Fibroblast of pulmonary artery (primary cell): Measurements from ENCODE around the gene PTP4A1.

Experiments
- DNase-seq: peaks from one replicate; pipeline ENCODE4 v3.0.0-alpha.2; 2010; ENCODE audit warnings: low read depth
- H3K4me3 ChIP-seq: replicated peaks from 2 replicates; pipeline ENCODE4 v1.5.1; 2011; ENCODE audit warnings: low read depth, mild to moderate bottlenecking, control low read depth, low read length, moderate library complexity
- CTCF ChIP-seq: IDR thresholded peaks from 2 replicates; pipeline ENCODE4 v1.5.1; 2011; ENCODE audit warnings: mild to moderate bottlenecking, control low read depth, low read length, inconsistent platforms; ENCODE audit errors: missing control alignments

The PTP4A1 gene

GRCh38 chr6:63543001-63543400 lies 29.3 kb upstream of the PTP4A1 start:
- no peak overlapping the region for H3K4me3 ChIP-seq
- TF ChIP-seq CTCF: no peak
- no peak for DNase-seq

GRCh38 chr6:63543982-63544381 lies 28.3 kb upstream of the PTP4A1 start:
- no peak for TF ChIP-seq CTCF
- no peak for DNase-seq
- no peak overlapping the region for H3K4me3 ChIP-seq

GRCh38 chr6:63546236-63546635 lies 26.0 kb upstream of the PTP4A1 start:
- DNase-seq: no peak
- no peak for TF ChIP-seq CTCF
- H3K4me3 ChIP-seq: no peak overlapping the region

- no peak for DNase-seq
- no peak overlapping the region for H3K4me3 ChIP-seq
- no peak for TF ChIP-seq CTCF
These were observed 25.6 kb upstream of the PTP4A1 start for GRCh38 chr6:63546697-63547096.

DNA sequence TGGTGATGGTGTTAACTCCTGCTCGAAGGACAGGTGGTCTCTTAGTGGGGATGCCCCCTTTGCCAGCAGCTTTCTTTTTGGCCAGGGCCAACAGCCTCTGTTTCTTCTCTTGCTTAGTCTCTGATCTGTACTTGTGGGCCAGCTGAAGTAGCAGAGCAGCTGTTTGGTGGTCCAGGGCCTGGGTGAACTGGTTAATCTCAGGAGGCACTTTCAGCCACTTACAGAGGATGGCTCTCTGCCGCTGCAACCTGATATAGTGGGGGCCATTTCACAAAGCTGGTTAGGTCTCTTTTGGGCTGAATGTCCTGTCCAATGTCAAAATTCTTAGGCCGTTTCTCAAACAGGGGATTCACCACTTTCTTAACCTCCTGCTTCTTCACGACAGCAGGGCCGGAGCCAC lies 23.2 kb upstream of the PTP4A1 start:
- no peak for TF ChIP-seq CTCF
- DNase-seq: no peak
- no peak overlapping the region for H3K4me3 ChIP-seq

DNA sequence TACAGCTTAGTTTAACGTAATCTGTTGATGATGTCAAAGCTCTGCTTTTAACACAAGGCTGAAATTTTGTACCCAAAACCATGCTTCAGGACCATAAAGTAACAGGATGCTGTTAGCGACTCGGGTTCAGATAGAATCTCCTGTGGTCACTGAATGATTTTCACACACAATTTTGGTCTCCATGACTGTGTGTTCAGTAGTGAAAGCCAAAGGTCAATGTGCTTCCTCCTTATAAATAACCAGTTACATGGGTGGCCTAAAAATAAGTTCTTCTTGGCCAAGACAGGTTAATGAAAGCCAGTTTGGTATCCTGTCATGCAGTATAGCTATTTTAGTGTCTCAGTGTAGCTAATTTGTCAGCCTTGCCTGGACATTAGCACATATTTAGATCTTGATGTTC lies 19.1 kb upstream of the PTP4A1 start:
- no peak overlapping the region for H3K4me3 ChIP-seq
- no peak for DNase-seq
- TF ChIP-seq CTCF: no peak

GRCh38 chr6:63553900-63554299 lies 18.4 kb upstream of the PTP4A1 start:
- no peak for DNase-seq

More at GRCh38 chr6:63553900-63554299, 18.4 kb upstream of the PTP4A1 start:
- TF ChIP-seq CTCF: no peak
- H3K4me3 ChIP-seq: no peak overlapping the region
